GM12801 (cell line): ENCODE data around the gene TOX3.

Source experiments
- TF ChIP-seq, protein P1 (sequence below): IDR thresholded peaks from one replicate; pipeline ENCODE4 v1.5.1; 2011; ENCODE audit warnings: control low read depth; ENCODE audit not compliant: insufficient read length; ENCODE audit errors: extremely low read depth

The TOX3 gene

DNA sequence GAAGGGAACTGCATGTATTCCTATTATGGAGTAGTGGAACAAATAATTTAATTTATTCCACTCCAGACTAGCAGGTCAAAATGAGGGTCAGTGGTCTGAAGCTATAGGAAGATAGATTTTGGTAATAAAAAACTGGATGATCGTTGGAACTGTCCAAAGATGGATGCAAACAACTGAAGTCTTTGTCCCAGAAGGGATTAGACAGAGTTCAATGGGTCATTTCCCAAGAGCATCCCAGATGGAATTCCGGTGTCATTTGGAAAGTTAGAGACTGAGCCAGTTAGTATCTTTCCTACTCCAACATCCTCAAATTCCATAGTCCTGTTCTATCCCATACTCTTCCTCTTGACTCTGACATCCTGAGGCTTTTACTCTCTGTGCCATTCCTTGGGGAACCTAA, 22.8 kb upstream of the TOX3 start:
- TF ChIP-seq, protein P1, sequence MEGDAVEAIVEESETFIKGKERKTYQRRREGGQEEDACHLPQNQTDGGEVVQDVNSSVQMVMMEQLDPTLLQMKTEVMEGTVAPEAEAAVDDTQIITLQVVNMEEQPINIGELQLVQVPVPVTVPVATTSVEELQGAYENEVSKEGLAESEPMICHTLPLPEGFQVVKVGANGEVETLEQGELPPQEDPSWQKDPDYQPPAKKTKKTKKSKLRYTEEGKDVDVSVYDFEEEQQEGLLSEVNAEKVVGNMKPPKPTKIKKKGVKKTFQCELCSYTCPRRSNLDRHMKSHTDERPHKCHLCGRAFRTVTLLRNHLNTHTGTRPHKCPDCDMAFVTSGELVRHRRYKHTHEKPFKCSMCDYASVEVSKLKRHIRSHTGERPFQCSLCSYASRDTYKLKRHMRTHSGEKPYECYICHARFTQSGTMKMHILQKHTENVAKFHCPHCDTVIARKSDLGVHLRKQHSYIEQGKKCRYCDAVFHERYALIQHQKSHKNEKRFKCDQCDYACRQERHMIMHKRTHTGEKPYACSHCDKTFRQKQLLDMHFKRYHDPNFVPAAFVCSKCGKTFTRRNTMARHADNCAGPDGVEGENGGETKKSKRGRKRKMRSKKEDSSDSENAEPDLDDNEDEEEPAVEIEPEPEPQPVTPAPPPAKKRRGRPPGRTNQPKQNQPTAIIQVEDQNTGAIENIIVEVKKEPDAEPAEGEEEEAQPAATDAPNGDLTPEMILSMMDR, result no peak

DNA sequence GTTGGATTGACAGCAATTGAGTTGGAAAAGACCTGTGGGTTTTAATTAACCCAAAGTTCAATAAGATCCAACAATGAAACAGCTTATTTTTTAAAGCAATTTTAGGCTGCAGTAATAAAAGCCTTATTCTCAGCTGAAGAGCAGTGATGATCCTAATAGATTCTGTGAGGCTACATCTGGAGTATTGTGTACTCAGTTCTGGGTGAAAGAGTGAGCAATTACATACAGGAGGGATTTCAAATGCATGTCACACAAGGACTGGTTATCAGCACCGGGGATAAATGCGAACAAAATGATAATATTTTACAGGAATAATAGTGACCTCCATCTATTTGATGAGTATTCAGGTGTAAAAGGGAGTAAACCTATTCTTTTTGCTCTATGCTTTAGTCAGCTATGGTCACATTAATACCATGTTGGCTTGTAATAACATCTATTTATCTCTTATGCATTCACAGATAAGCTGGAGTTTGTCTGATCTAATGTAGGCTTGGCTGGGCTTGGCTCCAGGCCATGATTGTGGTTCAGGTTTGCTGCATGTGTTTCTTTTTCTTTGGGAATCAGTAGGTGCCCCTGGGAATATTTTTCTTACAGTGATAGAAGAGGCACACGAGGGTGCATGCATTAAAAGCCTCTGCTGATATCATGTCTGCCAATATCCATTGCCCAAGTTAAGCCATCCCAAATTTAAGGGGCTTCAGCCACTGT, 22.2 kb upstream of the TOX3 start:
- TF ChIP-seq, protein P1, result no peak

DNA sequence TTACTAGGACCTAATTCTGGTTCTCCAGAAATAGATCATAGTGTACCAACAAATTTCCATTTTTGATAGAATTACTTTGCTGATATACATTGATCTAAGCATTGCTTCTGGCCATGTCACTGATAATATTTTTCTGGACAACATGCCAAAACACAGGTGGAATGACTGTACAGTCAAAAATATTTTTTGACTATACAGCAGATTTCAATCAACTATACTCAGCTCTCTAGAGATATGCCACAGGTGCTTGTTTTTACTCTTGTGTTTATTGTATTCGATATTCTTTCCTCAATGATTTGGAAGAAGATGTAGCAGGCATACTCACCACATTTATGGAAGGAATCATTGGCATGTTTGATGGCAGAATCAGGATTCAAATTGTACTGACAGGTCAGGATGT, 21.6 kb upstream of the TOX3 start:
- TF ChIP-seq, protein P1, result no peak

DNA sequence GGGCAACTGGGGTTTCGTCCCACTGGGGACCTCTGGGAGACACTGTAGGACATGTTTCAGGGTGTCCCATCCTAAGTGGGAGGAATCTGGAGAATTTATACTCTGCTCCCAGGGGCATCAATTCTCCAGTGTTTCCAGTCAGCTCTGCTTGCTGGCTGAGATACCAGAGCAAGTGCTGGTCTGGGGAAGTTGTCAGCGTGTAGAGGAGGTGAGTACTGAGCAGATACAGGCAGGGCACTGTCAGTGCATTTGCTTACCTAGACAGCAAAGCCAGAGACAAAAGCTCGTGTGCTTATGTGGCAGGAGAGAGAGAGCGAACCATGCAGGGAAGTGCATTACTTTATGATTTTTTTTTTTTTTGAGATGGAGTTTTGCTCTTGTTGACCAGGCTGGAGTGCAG, 20.2 kb upstream of the TOX3 start:
- TF ChIP-seq, protein P1, result no peak

DNA sequence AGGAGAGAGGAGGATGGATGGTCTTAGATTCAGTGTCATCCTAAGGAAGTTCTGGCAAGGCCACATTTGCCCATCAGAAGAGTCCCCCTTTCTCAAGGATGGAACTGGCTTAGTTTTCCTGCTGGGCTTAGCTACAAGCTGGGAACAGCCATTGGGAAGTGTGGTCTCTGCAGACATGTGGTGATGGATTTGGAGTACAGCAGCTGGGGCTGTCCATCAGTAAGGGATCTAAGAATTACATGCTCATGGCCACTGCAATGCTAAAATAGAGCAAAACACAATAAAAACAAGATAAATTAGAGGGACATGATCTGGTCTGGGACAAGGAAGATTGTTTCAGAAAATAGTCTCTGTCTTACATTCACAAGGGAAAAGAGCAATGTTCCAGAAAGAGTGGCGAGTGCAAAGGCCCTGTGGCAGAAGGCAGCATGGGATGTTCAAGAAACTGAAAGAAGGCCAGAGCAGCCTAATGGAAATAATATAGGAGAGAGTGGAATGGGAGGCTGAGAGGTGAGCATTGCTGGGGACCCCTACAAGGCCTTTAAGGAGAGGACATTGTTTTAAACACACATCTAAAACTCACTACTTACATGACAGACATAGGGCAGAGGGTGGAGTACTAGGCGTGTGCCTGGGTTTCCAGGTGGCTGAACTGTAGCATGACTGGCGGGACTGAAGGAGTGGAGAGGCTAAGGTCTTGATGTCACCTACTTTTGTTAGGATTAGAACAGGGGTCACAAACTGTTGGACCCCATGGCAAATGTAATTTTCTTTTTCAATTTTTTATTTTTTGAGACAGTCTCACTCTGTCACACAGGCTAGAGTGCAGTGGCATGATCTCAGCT, 17.0 kb upstream of the TOX3 start:
- TF ChIP-seq, protein P1, result no peak

DNA sequence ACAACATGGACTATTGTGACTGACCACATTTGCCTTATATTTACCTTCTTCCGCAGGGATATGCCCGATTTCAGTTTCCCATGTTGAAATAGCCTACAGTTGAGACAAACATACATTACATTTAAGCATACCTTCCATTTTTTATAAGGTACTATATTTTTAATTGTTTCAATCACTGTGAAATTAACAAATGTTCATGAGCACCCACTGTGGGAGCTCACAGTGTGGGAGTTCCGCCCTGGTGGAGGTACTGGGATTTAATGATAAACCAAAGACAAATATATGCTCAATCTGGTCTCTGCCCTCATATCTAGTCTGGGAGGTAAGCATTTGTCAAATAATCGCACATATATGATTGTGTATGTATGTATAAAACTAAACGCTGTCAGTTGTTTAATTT, 15.8 kb upstream of the TOX3 start:
- TF ChIP-seq, protein P1, result no peak

DNA sequence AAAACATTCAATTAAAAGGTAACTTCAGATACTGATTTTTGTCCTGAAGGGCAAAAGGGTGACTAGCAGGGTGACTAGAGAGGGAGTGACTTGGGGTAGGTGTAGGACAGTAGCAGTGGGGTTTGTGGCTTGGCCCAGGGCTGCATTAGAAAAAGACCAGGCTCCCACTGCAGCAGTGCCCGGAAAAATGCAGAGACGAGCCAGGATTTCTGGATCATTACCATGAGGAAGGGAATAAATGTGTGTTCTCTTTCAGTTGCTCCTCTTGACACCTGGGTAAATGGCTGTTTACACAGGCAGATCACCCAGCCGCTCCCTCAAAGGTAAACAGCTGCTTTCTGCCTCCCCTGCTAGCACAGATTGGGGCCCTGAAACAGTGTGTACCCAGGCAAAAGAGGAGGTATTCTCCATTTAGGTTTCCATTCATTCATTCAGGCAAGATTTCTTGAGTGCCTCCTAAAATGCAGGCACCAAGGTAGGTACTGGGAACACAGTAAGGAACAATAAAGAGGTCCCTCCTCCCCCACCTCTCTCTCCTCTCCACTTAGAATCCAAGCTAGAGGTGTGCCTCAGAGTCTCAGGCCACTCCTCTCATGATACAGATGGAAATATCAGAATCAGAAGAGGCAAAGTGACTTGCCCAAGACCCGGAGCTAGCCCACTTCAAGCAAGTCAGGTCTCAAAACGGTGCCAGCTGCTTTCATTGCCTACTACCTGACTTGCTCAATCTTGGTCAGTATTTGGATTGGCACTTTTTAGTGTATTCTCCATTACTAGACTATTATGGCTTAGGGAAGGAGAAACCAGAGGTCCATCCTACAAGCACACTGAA, 15.2 kb upstream of the TOX3 start:
- TF ChIP-seq, protein P1, result no peak
